HUES6 (cell line): ENCODE data around the gene PRR23E.

Source experiments
- H3K27ac ChIP-seq: 2 replicates; pipeline ENCODE4 v1.7.0; 2013; ENCODE audit warnings: low read depth, mild to moderate bottlenecking, low read length, inconsistent platforms
- H3K27me3 ChIP-seq: 2 replicates; pipeline ENCODE4 v1.6.1; 2013; ENCODE audit warnings: low read length; ENCODE audit not compliant: control insufficient read depth, insufficient read depth
- H3K36me3 ChIP-seq: 2 replicates; pipeline ENCODE4 v1.6.1; 2013; ENCODE audit warnings: low read length; ENCODE audit not compliant: control insufficient read depth, insufficient read depth
- H3K4me1 ChIP-seq: 2 replicates; pipeline ENCODE4 v1.6.1; 2013; ENCODE audit warnings: low read length; ENCODE audit not compliant: control insufficient read depth, insufficient read depth
- H3K4me3 ChIP-seq: 2 replicates; pipeline ENCODE4 v1.5.1; 2013; ENCODE audit warnings: low read depth, low read length
- H3K9ac ChIP-seq: one replicate; pipeline ENCODE4 v1.6.1; 2013; ENCODE audit warnings: mild to moderate bottlenecking, low read length
- H3K9me3 ChIP-seq: 2 replicates; pipeline ENCODE4 v1.6.1; 2013; ENCODE audit warnings: low read depth, low read length; ENCODE audit not compliant: control insufficient read depth, insufficient read depth

Gene PRR23E

GRCh38 chr3:127185962-127186674 is 6.8 kb upstream of the PRR23E start:
- peaks cover 19% of the 10 kb centered on the region for H3K4me1 ChIP-seq
- H3K4me3 ChIP-seq, result no peak overlapping the region
- H3K9me3 ChIP-seq, result 0 out of 2 replicates have a peak, but pooled peaks cover 2% of the 10 kb centered on the region
- H3K36me3 ChIP-seq, result no peaks in the 10 kb centered on the region
- no peak overlapping the region for H3K27ac ChIP-seq
- H3K9ac ChIP-seq, result no peak overlapping the region
- no peaks in the 10 kb centered on the region for H3K27me3 ChIP-seq

GRCh38 chr3:127187316-127187715 is 5.6 kb upstream of the PRR23E start:
- no peak overlapping the region for H3K9ac ChIP-seq
- no peak overlapping the region for H3K27ac ChIP-seq
- H3K36me3 ChIP-seq, result no peaks in the 10 kb centered on the region
- peaks cover 6% of the 10 kb centered on the region; the same call in 1 of the 2 replicates for H3K9me3 ChIP-seq
- H3K4me3 ChIP-seq, result no peak overlapping the region
- peaks cover 19% of the 10 kb centered on the region for H3K4me1 ChIP-seq
- no peaks in the 10 kb centered on the region for H3K27me3 ChIP-seq

GRCh38 chr3:127193341-127193740 is 410 bp downstream of the PRR23E start:
- H3K9me3 ChIP-seq, result peaks cover 6% of the 10 kb centered on the region; the same call in 1 of the 2 replicates
- H3K27ac ChIP-seq, result no peak overlapping the region
- no peaks in the 10 kb centered on the region for H3K36me3 ChIP-seq
- H3K27me3 ChIP-seq, result no peaks in the 10 kb centered on the region; the same call in 1 of the 2 replicates
- H3K9ac ChIP-seq, result no peak overlapping the region
- H3K4me3 ChIP-seq, result no peak overlapping the region
- peaks cover 6% of the 10 kb centered on the region; the same call in 1 of the 2 replicates for H3K4me1 ChIP-seq

GRCh38 chr3:127193775-127194174 is 844 bp downstream of the PRR23E start:
- no peaks in the 10 kb centered on the region for H3K36me3 ChIP-seq
- no peaks in the 10 kb centered on the region; the same call in 1 of the 2 replicates for H3K27me3 ChIP-seq
- H3K4me3 ChIP-seq, result no peak overlapping the region
- H3K9ac ChIP-seq, result no peak overlapping the region
- H3K9me3 ChIP-seq, result peaks cover 6% of the 10 kb centered on the region; the same call in 1 of the 2 replicates
- peaks cover 6% of the 10 kb centered on the region; the same call in 1 of the 2 replicates for H3K4me1 ChIP-seq
- H3K27ac ChIP-seq, result no peak overlapping the region

- Histone ChIP-seq H3K36me3 (no peaks in the 10 kb centered on the region), H3K4me1 (peaks cover 6% of the 10 kb centered on the region; the same call in 1 of the 2 replicates), H3K27ac (no peak overlapping the region), H3K27me3 (no peaks in the 10 kb centered on the region; the same call in 1 of the 2 replicates), H3K9me3 (peaks cover 6% of the 10 kb centered on the region; the same call in 1 of the 2 replicates), H3K9ac (no peak overlapping the region), H3K4me3 (no peak overlapping the region)
These were observed 1.8 kb downstream of the PRR23E start for GRCh38 chr3:127194601-127195187.

- no peaks in the 10 kb centered on the region for H3K36me3 ChIP-seq
- H3K4me3 ChIP-seq, result no peak overlapping the region
- no peaks in the 10 kb centered on the region; the same call in 1 of the 2 replicates for H3K27me3 ChIP-seq
- peaks cover 6% of the 10 kb centered on the region; the same call in 1 of the 2 replicates for H3K9me3 ChIP-seq
- H3K27ac ChIP-seq, result no peak overlapping the region
- peaks cover 6% of the 10 kb centered on the region; the same call in 1 of the 2 replicates for H3K4me1 ChIP-seq
- no peak overlapping the region for H3K9ac ChIP-seq
These were observed 2.5 kb downstream of the PRR23E start for GRCh38 chr3:127195417-127195816.

- peaks cover 4% of the 10 kb centered on the region; the same call in 1 of the 2 replicates for H3K9me3 ChIP-seq
- no peak overlapping the region for H3K27ac ChIP-seq
- H3K36me3 ChIP-seq, result no peaks in the 10 kb centered on the region
- H3K4me3 ChIP-seq, result no peak overlapping the region
- H3K9ac ChIP-seq, result no peak overlapping the region
- H3K4me1 ChIP-seq, result peaks cover 6% of the 10 kb centered on the region; the same call in 1 of the 2 replicates
- no peaks in the 10 kb centered on the region; the same call in 1 of the 2 replicates for H3K27me3 ChIP-seq
These were observed 3.1 kb downstream of the PRR23E start for GRCh38 chr3:127196002-127196401.

GRCh38 chr3:127196466-127197299 is 3.8 kb downstream of the PRR23E start:
- Histone ChIP-seq H3K4me1 (peaks cover 6% of the 10 kb centered on the region; the same call in 1 of the 2 replicates), H3K9me3 (peaks cover 4% of the 10 kb centered on the region; the same call in 1 of the 2 replicates), H3K36me3 (no peaks in the 10 kb centered on the region), H3K4me3 (no peak overlapping the region), H3K9ac (no peak overlapping the region), H3K27me3 (no peaks in the 10 kb centered on the region; the same call in 1 of the 2 replicates), H3K27ac (no peak overlapping the region)

GRCh38 chr3:127197300-127198189 is 4.6 kb downstream of the PRR23E start:
- Histone ChIP-seq H3K27me3 (no peaks in the 10 kb centered on the region; the same call in 1 of the 2 replicates), H3K4me3 (no peak overlapping the region), H3K36me3 (no peaks in the 10 kb centered on the region), H3K9me3 (no peaks in the 10 kb centered on the region), H3K9ac (no peak overlapping the region), H3K27ac (no peak overlapping the region), H3K4me1 (peaks cover 6% of the 10 kb centered on the region; the same call in 1 of the 2 replicates)
